AG08396 (cell line): ENCODE data around the gene HOXC5.
A peak's percentile ranks its signal among the peaks of the same experiment; 100 is the strongest.

Experiments
- DNase-seq: peaks from one replicate; pipeline ENCODE4 v3.0.0; 2012; ENCODE audit warnings: low spot score, mixed read lengths

Gene HOXC5

GRCh38 chr12:53995378-53996239, 37.2 kb upstream of the HOXC5 start:
- DNase-seq = peak; percentile 69

- DNase-seq = no peak
Observed at GRCh38 chr12:53996240-53997203, 36.3 kb upstream of the HOXC5 start.

- DNase-seq = no peak
Observed at GRCh38 chr12:53997204-53998109, 35.4 kb upstream of the HOXC5 start.

GRCh38 chr12:53998110-53998899, 34.5 kb upstream of the HOXC5 start:
- no peak for DNase-seq

- DNase-seq = no peak
Observed at GRCh38 chr12:53998900-53999236, 34.0 kb upstream of the HOXC5 start.

GRCh38 chr12:53999559-54000115, 33.2 kb upstream of the HOXC5 start:
- DNase-seq = peak; percentile 86

GRCh38 chr12:54000116-54001114, 32.4 kb upstream of the HOXC5 start, which contains the start of gene HOXC9:
TSS of gene HOXC9 (plus strand) at chr12:54000161. CDS start at chr12:54000189, 28 bp downstream.
- DNase-seq = peak; percentile 50

GRCh38 chr12:54001283-54002187, 31.3 kb upstream of the HOXC5 start:
- no peak for DNase-seq

GRCh38 chr12:54002278-54002914, 30.5 kb upstream of the HOXC5 start:
- DNase-seq = no peak

GRCh38 chr12:54002915-54003389, 29.9 kb upstream of the HOXC5 start:
- no peak for DNase-seq

GRCh38 chr12:54003625-54004024, 29.2 kb upstream of the HOXC5 start:
- no peak for DNase-seq

GRCh38 chr12:54004063-54004840, 28.6 kb upstream of the HOXC5 start:
- DNase-seq = no peak

GRCh38 chr12:54004841-54005530, 27.9 kb upstream of the HOXC5 start:
- DNase-seq = no peak

- no peak for DNase-seq
Observed at GRCh38 chr12:54005531-54005852, 27.4 kb upstream of the HOXC5 start.

GRCh38 chr12:54005853-54006558, 26.8 kb upstream of the HOXC5 start:
- peak; percentile 92 for DNase-seq
